ENCODE measurements around the gene PSG5.
"Not testable (repeated sequence)": the region's sequence is repeated elsewhere in the genome, so short reads cannot be mapped to it uniquely, and the experiment has no call there.

DNA sequence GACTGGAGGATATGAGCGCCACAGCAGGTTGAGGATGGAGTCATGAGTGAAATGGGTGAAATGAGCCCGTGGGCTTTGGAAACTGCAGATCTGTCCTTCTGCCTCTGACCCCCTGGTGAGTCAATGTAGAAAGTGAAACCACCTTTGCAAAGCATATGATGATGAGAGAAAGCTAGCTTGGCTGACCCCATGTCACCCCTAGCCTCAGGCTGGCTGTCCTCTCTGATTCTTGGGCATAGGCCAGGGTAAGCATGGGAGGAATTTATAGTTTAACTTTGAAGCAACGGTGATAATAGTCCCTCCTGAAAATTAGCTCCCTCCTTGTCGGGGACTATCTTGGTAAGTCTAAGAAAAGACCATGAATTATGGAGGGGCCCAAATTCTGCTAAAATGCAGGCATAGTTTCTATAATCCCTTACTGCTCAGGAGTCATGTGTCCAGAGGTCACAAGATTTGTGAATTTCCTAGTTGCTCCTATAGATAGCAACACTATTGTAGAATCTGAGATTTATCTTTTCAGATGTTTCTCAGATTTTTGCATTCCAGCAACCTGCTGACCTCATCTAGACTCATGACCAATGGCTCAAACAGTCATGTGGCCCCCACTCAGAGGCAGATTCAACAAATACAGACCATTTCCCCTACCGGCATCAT lies 38.0 kb upstream of the PSG5 start:
- TF ChIP-seq, protein P1, sequence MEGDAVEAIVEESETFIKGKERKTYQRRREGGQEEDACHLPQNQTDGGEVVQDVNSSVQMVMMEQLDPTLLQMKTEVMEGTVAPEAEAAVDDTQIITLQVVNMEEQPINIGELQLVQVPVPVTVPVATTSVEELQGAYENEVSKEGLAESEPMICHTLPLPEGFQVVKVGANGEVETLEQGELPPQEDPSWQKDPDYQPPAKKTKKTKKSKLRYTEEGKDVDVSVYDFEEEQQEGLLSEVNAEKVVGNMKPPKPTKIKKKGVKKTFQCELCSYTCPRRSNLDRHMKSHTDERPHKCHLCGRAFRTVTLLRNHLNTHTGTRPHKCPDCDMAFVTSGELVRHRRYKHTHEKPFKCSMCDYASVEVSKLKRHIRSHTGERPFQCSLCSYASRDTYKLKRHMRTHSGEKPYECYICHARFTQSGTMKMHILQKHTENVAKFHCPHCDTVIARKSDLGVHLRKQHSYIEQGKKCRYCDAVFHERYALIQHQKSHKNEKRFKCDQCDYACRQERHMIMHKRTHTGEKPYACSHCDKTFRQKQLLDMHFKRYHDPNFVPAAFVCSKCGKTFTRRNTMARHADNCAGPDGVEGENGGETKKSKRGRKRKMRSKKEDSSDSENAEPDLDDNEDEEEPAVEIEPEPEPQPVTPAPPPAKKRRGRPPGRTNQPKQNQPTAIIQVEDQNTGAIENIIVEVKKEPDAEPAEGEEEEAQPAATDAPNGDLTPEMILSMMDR (IDR thresholded peaks at IDR 0.05): not testable (repeated sequence)
- TF ChIP-seq POLR2A (IDR thresholded peaks at IDR 0.05): not testable (repeated sequence)

All from right lobe of liver (tissue), 4 donors.